Measurements from ENCODE around the gene SLC2A8.

Gene SLC2A8

DNA sequence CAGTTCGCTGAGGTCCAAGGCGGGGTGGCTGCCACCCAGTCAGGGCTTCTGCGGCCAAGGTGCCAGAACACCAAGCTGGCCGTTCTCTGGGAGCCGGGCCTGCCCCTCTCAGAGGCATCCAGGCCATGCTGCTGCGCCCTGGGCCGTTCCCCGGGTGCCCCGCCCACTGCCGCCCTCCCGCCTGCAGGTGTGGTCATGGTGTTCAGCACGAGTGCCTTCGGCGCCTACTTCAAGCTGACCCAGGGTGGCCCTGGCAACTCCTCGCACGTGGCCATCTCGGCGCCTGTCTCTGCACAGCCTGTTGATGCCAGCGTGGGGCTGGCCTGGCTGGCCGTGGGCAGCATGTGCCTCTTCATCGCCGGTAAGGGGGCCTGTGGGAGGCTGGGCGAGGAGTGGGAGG is 7.7 kb downstream of the SLC2A8 start:
- no peak for DNase-seq

DNA sequence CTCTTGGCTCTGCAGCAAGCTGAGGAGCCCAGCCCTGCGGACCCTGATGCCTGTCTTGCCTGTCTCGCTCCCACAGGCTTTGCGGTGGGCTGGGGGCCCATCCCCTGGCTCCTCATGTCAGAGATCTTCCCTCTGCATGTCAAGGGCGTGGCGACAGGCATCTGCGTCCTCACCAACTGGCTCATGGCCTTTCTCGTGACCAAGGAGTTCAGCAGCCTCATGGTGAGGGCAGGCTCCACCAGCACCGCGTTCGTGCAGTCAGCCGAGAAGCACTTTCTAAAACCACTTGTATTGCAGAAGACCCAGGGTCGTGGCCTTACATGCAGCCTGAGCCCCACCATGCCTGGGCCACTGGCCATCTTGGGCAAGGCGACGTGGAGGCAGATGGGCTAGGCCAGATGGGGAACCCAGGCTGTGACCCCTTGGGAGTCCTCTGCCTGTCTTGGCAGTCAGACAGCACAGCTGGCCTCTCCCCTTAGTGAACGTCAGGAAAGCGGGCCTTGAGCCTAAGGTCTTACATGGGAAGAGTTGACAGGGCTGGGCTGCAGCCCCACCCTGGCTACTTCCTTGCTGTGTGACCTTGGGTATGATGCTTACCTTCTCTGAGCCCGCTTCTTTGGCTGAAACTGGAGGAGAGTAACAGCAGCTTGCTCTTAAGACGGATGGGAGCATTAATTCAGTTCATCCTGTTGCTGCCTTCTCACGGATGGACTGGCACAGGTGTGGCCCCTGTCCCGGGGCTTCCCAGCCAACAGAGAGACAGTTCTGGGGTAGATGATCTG is 8.6 kb downstream of the SLC2A8 start:
- no peak for DNase-seq

DNA sequence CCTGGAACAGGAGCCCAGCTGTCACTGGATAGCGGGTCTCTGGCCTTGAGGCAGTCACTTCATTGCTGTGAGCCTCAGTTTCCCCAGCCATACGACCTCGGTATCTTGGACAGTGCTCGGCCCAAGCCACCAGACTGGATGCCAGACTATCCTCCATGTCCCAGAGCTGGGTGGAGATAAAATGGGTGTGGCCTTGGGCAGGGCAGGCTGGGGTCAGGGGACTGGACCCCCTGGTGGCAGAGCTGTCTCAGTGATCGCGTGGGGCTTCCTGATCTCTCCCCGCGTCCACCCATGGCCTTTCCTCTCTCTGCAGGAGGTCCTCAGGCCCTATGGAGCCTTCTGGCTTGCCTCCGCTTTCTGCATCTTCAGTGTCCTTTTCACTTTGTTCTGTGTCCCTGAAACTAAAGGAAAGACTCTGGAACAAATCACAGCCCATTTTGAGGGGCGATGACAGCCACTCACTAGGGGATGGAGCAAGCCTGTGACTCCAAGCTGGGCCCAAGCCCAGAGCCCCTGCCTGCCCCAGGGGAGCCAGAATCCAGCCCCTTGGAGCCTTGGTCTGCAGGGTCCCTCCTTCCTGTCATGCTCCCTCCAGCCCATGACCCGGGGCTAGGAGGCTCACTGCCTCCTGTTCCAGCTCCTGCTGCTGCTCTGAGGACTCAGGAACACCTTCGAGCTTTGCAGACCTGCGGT is 10.0 kb downstream of the SLC2A8 start:
- DNase-seq, result no peak

DNA sequence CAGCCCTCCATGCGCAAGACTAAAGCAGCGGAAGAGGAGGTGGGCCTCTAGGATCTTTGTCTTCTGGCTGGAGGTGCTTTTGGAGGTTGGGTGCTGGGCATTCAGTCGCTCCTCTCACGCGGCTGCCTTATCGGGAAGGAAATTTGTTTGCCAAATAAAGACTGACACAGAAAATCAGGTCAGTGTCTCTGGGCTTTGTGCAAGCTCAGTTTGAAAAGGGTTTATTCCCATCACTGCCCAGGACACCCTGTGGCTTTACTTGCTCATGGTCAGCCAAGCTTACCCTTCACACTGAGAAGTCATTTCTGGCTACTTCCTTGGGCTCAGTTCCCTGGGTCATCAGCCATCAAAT is 10.5 kb downstream of the SLC2A8 start:
- DNase-seq, result peak; percentile 64

DNA sequence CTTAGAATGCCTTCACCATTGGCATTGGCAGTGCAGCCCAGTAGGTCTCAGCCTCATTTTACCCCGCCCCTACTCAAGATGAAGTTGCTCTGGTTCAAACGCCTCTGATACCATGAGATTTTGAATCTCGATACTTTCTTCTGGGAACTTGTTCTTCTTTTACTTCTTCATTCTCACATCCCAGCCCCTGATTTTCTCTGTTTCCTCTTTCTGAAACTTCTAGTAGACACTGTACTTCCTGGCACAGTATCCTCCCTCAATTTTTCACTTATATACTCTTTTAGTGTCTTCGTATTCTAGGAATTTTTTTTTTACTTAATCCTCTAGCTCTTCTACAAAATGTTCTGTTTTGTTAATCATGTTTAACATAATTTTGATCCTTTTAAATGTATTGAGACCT is 14.2 kb downstream of the SLC2A8 start:
- DNase-seq, result no peak

DNA sequence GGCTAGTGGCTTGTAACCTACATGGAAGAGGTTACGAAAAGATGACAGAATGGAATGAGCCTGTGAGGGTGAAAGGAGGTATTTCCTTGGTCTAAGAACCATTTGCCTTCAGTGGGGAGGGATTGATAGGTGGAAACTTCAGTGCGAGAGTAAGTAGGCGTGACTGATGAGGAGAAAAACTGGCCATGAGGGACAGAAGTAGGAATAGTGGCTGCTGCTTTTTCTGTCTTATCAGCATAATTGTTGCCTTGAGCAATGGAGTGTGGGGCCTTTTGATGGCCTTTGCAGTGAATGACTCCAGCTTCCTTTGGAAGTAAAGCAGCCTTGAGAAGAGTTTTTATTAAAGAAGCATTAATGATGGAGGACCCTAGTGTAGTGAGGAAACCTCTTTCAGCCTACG is 18.2 kb downstream of the SLC2A8 start:
- no peak for DNase-seq

DNA sequence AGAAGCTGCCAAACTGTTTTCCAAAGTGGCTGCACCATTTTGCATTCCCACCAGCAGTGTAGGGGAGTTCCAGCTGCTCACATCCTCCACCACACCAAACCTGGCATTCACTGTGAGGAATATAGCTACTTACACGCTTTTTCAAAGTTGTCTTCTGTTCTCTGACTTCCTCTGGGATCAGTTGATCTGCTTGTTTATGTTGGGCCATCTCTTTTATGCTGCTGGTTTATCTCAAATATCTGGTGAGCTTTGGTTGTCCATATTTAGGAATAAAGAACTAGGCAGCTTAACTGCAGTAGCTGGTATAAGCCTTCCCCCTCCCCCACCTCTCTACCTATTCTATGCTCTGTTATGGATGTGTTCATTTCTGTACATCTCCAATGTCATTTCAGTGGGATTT is 18.7 kb downstream of the SLC2A8 start:
- DNase-seq, result no peak

DNA sequence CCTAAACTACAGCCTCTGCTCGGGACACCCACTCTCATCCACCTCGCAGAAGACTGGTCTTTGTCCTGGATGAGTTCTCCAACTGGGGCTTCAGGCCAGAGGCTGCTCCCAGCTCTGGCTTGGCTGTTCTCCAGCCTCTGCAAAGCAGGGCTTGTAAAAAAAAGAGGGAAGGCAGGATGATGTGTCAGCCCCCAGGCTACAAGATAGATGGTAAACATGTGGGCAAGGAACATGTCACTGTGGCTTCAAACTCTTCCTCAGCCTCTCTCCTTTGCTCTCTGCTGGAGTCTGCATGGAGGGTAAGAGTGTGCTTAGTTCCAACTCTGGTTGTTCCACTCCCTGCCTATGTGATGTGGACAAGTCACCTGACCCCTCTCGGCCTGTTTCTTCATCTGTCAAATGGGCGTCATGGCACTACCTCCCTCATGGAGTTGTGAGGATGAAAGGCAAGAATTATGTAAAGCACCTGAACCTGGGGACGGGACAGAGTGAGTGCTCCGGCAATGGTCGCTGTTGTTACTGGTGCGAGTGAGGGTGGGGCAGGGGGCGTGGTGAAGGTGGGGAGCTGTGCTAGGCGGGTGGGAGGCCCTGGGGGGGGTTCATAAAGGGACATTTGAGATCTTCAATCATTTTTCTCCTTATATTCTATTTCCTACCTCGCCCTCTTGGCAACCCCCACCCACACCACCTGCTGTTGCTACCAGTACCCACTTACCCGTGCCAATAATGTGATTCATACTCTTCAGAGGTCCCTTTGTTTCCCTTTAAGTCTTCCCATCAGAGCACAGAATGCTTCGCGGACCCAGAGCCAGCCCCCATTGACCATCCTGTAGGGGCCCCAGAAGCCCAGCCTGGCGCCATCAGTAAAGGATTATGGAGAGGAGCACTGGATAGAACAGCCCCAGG is 20.4 kb downstream of the SLC2A8 start:
- no peak for DNase-seq

DNA sequence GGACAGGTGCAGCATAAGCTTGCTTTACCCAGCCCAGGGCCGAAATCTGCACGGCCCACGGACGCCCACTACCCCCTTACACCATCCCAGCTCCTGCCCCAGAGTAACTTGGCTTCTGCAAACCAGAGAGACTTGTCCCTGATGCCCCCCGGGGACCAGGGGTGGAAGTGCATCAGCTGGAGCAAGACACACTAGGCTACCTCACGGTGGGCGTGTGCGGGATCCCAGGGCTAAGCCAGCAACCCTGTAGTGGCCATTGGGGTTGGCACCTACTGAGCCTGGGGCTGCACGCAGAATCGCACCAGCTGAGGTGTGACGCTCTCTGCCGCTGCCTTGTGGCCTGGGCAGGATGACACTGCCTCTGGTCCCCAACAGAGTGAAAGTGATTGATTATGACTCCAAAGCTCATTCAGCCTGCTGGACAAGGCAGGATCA is 21.1 kb downstream of the SLC2A8 start:
- DNase-seq, result no peak

DNA sequence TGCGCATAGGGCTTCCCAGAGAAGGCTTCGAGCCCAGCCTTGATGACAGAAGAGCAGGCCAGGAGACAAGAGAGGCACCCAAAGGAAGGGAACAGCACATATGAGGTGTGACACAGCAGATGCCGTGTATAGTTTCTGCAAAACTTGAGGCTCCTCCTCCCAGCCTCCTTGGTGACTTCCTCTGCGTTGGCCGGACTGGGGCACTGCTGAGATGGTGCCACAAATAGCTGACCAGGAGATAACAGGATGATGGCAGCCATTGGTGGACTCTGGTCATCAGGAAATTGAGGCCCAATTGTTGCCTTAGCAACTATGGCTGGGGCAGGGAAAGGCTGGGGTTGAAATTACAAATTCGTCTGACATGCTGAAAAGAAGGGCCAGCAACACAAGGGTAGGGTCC is 22.4 kb downstream of the SLC2A8 start:
- no peak for DNase-seq

DNA sequence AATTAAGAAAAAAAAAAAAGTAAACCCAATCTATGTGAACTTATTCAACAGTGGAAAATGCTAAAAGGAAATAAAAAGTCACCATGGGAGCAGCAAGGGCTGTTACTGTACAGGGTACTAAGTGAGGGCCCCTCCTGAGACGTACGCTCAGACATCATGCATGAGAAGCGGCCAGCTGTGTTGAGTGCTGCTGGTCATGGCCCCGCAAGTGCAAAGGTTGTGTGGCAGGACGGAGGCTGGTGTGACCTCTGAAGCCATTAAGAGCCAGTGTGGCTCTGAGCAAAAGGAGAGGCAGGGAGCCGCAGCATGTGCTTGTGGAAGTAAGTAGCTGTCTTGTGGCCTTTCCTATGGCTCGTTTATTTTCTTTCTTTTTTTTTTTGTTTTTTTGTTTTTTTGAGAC is 24.1 kb downstream of the SLC2A8 start:
- DNase-seq, result no peak

DNA sequence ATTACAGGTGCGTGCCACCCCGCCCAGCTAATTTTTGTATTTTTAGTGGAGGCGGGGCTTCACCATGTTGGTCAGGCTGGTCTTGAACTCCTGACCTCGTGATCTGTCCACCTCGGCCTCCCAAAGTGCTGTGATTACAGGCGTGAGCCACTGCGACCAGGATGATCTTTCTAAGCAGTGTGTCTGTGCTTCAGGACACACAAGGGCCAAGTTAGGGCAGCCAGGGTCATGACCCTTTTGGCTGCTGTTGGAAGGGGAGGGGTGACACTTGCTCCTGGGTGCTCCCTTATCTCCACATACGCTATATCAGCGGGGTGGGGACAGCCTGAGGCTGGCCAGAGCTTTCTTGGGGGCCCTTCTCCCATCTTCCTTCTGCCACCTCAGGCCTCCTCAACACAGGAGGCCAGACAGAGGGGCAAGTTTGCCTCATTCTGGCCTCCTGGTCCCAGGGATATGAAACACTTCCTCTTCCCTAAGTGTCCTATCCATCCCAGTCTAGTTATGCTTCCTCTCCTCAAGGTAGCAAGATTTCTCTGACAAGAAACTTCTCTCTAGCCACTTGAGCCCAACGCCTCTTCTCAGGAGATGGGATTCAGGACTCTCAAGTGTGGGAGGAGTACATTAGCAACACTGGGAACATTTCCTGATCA is 25.3 kb downstream of the SLC2A8 start:
- DNase-seq, result no peak

DNA sequence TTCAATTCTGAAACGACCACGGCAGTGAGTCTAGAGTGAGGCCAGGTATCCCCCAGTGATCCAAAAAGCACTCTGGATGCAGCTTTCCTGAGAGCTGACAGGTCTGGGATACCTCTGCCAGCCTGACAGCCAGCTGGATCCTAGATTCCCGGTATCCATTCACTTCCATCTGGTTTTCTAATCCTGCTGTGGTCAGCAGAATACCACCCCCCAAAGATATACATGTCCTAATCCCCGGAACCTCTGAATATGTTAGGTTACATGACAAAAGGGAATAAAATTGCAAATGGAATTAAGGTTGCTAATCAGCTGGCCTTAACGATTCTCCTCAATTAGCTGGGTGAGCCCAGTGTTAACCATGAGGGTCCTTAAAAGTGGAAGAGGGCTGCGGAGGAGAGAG is 25.8 kb downstream of the SLC2A8 start:
- DNase-seq, result no peak

DNA sequence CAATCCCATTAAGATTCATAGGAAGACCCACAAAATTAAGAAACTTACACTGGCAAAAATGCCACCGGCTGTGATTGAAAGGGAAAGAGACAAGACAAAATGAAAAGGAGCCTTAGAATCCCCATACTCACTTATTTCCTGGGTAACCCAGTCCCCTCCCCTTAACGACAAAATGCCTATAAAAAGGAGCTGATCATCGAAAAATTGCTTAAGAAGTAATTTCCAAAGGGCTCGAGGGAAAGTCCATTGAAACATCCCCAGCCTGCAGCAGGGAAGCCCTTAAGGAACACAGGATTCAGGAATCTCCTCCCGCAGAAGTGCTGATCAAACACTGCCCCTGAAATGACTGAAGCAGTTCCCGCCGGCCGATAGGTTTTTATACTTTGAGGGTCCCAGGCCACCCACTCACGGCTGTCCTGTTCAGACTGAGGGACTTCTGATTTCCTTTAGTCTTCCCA is 26.5 kb downstream of the SLC2A8 start:
- DNase-seq, result no peak

DNA sequence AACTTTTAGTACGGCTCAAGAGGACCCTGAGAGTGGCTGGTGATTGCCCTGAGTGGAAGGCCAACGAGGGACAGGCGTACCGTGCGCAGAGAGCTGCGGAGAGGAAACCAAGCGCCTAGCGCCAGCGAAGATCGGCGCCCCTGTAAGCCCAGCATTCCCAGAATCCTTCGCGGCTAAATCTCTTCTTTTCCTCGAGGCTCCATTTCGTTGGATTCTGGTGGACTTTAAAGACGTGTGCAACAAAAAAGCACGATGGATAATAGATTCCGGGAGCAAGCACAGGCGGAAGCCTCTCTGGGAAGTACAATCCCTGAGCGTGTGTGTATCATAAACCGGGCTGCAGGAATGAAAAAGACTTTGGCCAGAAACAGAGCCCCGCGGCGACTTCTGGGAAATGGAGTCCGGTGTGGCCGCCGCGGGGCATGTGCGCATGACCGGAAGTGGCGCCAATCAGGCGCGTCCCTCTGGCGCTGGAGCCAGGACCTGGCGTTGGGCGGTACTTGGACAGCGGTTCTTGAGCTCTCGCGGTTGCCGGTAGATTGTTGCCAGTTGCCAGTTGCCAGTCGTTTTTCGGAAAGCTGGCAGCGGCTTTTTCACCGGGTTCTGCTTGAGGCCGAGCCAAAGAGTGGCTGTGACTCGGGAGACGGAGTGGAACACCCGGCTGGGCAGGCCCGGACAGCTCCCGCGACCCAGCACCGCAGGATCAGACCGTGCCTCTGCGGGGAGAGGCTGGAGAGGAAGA is 27.1 kb downstream of the SLC2A8 start, which contains the start of gene ZNF79:
Gene ZNF79, plus strand, starts transcription at position 449 of the 742 bp plus-strand sequence. CDS start 406 bp downstream, outside the sequence.
- peak; percentile 98 for DNase-seq

DNA sequence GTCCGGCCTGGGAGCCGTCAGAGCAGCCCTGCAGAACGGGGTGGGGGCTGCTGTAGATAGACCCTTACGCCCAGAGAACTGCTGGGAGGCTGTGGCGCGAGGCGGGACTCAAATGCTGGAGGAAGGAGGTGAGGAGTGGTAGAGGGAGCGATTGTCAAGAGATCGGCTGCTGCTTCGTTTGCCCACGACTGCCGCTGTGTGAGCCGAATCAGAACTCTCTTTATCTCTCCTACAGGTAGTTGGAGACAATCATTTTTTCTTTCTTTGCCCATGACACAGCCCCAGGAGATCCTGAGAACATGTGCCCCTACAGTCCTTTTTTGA is 27.7 kb downstream of the SLC2A8 start:
- DNase-seq, result no peak

DNA sequence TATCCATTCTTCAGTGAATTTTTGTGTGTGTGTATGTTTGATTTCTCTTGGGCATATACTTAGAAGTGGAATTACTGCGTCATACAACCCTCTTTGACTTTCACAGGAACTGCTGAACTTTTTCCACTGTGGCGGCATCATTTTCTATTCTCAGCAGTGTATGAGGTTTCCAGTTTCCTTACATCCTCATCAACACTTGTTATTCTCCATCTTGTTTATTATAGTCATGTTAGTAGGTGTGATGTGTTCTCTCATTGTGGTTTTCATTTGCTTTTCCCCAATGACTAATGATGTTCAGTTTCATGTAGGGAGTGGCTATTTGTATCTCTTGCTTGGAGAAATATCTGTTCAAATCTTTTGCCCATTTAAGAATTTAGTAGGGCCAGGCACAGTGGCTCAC is 29.8 kb downstream of the SLC2A8 start:
- DNase-seq, result no peak

DNA sequence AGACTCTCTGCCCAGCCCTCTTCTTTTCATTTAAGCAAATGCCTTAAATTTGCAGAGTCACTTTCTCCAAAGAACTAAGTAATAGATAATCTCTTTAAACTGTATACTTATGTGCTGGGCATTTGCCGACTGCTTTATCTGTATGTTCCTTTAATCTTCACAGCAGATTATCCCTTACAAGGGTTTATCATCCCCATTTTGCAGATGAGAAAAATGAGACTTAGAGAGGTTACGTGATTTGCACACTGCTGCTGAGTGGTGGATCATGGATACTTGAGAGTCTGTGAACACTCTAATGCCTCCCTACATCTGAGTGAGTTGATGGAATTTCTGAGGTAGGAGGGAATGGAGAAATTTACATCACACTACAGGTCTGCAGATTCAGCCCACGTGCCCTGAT is 31.4 kb downstream of the SLC2A8 start:
- DNase-seq, result no peak

DNA sequence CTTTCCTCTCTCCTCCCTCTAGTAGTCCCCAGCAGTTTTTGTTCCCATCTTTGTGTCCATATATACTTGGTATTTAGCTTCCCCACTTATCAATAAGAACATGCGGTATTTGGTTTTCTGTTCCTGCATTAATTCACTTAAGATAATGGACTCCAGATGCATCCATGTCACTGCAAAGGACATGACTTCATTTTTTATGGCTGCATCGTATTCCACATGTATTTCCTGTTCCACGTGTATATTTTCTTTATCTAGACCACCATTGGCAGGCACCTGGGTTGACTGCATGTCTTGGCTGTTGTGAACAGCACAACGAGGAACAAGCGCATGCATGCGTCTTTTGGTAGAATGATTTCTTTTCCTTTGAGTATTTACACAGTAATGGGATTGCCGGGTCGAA is 33.4 kb downstream of the SLC2A8 start:
- no peak for DNase-seq

DNA sequence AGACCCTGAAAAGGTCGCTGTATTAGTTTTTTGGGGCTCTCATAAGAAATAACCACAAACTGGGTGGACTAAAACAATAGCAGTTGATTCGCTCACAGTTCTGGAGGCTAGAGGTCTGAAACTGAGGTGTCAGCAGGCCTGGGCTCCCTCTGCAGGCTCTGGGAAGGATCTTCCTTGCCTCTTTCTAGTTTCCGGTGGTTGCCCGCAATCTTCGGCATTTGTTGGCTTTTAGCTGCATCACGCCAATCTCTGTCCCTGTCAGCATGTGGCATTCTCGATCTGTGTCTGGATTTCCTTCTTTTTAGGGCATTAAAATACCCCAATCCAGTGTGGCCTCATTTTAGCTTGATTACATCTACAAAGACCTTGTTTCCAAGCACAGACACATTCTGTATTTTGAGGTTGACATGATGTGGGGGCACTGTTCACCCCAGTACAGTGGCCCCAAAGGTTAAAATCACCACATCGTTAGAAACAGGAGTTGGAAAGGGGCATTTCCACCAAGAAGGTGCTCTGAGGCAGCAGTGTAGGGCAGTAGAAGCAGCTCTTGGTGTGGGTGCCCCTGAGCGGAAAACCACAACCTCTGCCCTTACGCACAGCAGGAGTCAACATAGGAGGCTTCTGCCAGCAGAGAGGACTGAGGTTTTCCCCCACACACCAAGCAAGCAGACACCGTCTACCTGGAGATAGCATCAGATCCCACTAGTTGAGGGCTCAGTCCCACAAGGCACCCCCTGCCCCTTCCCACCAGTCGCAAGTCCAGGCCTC is 40.7 kb downstream of the SLC2A8 start:
- DNase-seq, result no peak

DNA sequence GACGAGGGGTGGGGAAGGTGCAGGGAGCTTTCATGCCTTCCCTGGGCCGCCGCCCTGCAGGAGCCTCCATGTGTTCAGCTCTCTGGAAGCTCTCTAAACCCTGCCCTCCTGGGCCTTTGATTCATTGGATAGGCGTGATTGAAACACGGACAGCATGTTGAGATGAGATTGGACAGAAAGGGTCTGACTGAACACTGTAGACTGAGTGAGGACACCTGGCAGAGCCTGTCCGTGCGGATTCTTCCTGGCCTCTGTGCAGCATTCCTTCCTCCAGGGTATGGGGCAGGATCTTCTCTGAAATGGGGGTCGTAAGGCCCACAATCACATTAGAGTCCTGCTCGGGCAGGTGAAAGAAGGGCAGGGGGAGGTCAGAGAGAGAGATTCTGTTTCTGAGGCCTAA is 41.4 kb downstream of the SLC2A8 start:
- no peak for DNase-seq
